Measurements from ENCODE around the gene UBD.

Gene UBD

DNA sequence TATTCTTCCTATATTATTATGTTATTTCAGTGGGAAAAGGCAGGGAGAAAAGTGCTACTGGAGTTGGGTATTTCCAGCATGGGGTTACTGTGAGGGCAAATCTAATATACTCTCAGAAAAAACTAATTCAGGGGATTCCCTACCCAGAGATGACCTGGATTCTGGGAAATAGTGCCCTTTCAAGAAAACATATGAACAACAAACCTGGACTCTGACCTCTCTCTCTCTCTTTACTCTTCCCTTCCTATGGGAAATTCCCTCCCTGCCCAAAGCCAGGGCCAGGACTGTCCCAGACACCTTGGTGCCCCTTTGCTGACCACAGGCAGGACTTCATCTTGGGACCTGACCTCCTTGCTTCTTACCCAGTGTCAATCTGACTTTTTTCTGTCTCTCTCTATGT, 1.6 kb upstream of the UBD start:
- no peak for DNase-seq (ENCODE audit: low spot score)

GRCh38 chr6:29558439-29559079, 973 bp downstream of the UBD start:
- no peak for DNase-seq (ENCODE audit: low spot score)

DNA sequence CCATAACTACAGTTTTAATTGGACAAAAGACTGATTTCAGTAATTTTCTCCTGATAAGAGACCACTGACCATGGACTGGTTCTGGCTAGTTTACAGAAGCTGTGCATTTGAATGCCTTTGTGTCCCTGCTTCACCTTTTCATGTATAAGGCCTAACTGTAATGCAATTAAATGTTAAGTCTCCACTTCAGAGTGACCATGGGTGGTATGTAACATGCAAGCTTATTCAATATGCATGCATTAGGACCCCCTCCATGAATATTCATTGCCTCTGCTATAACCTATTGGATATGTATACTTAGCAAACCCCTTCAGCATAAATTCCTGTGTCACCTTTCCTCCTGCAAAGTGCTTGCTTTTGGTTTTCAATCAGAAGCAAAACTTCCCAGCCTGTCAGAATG, 2.2 kb downstream of the UBD start:
- DNase-seq (ENCODE audit: low spot score), result no peak

DNA sequence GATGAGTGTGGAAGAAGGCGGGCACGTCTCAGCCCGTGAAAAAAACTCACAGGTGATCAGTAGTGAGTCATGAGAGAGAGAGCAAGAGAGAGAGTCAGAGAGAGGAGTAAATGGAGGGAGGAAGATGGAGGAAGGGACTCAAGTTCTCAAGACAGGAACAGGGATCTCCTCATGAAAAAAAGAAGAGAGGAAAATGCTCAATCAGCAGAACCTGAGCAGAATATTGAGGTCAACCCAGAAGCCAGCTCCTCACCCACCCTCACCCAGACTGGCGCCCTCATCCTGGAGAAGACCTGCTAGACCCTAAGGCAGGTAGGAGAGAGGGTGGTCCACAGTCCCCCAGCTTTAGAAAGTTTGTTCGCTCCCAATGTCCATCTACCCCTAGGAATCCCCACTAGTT, 4.8 kb downstream of the UBD start:
- DNase-seq (ENCODE audit: low spot score), result no peak

DNA sequence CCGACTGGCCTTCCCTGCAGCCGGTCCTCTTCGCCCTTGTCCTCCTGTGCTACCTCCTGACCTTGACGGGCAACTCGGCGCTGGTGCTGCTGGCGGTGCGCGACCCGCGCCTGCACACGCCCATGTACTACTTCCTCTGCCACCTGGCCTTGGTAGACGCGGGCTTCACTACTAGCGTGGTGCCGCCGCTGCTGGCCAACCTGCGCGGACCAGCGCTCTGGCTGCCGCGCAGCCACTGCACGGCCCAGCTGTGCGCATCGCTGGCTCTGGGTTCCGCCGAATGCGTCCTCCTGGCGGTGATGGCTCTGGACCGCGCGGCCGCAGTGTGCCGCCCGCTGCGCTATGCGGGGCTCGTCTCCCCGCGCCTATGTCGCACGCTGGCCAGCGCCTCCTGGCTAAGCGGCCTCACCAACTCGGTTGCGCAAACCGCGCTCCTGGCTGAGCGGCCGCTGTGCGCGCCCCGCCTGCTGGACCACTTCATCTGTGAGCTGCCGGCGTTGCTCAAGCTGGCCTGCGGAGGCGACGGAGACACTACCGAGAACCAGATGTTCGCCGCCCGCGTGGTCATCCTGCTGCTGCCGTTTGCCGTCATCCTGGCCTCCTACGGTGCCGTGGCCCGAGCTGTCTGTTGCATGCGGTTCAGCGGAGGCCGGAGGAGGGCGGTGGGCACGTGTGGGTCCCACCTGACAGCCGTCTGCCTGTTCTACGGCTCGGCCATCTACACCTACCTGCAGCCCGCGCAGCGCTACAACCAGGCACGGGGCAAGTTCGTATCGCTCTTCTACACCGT, 6.1 kb downstream of the UBD start:
- DNase-seq (ENCODE audit: low spot score), result peak; percentile 29

DNA sequence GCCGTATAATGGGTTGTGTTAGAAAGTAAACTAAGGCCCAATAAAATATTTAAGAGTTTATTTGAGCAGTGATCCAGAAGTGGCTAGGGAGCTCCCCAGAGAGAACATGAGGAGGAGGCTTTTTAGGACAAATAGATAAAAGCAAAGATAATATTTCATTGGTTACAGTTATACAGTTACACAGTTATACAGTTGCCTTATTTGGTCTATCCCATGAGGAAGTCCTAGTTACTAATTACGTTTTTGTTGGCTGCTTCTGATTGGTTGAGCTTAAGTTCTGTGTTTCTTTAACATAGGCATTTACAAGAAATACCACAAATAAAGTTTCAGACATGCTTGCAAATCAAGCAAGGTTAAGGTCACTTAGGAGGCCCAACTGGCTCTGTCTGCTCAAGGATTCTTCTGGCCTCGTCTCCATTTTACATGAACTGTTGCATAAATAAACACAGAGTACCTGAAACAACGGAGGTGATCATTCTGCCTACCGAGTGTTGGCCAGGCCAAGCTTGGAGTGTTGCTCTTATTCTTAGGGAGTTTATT, 7.0 kb downstream of the UBD start:
- DNase-seq (ENCODE audit: low spot score), result peak; percentile 60

- DNase-seq (ENCODE audit: low spot score), result no peak
Observed at GRCh38 chr6:29547573-29547972, 12.0 kb downstream of the UBD start.

GRCh38 chr6:29537714-29538403, 21.7 kb downstream of the UBD start:
- DNase-seq (ENCODE audit: low spot score), result no peak

- no peak for DNase-seq (ENCODE audit: low spot score)
Observed at GRCh38 chr6:29532320-29532951, 27.1 kb downstream of the UBD start.

DNA sequence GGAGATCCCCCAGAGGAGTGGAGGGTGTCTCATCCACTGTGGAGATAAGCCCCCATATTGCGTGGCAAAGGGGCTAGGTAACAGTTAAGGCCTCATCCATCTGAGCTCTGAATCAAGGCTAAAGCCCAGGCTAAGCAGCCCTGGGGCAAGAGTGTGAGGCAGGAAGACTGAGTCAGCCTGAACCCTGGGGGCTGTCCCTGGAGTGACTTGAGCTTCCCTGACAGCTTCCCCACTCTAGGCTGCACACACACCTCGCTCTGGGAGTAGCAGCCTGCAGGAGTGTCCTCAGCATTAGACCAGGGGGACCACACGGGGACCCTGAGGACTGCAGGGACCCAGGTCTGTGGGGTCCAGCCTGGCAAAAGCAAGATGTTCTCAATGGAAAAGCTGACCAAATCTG, 27.9 kb downstream of the UBD start:
- DNase-seq (ENCODE audit: low spot score), result no peak

DNA sequence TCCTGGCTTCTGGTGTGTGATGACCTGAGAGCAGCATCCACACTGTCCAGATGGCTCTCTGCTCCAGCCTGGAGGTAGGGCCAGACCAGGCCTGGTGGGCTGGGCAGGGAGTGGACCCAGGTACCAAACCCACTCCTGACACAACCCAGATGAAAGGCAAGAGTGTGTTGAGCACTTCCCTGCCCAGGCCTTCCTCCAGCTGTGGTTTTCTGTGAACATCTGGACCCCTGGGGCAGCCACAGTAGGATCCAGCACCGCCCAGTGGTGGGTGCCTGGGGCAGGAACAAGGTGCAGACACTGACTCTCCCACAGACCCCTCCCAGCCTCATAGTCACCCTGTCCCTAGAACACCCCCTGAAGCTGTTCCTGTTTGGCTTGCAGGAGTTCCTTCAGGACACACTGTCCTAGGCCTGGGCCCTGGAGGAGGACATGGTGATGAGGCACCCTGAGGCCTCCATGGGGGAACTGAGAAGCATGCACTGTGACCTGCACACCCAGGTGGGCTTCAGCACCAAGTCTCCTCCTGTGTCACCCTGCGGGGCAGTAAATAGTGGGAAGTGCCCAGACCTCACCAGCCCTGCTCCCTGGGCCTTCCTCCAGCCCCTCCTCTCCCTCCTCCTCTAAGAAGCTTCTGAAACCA, 28.7 kb downstream of the UBD start:
- no peak for DNase-seq (ENCODE audit: low spot score)

DNA sequence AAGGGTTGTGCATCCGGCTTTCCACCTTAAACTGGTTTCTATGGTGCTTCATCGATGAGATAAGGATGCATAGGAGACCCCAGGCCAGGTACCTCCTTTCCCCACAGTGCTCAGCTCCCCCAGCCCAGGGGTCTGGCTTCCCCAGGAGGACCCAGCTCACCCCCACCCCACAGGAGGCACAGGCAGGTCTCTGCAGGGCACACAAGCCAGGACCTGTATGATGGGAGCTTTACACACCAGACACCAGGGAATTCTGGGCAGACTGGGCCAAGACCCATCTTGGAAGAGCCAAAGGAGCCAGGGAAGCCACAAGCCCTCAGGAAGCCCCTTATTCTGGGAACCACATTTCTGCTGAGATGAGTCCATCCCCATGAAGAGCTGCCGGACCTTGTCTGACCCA, 29.6 kb downstream of the UBD start:
- no peak for DNase-seq (ENCODE audit: low spot score)

- no peak for DNase-seq (ENCODE audit: low spot score)
Observed at GRCh38 chr6:29528988-29529560, 30.5 kb downstream of the UBD start.

- DNase-seq (ENCODE audit: low spot score), result no peak
Observed at GRCh38 chr6:29528300-29528931, 31.1 kb downstream of the UBD start.

DNA sequence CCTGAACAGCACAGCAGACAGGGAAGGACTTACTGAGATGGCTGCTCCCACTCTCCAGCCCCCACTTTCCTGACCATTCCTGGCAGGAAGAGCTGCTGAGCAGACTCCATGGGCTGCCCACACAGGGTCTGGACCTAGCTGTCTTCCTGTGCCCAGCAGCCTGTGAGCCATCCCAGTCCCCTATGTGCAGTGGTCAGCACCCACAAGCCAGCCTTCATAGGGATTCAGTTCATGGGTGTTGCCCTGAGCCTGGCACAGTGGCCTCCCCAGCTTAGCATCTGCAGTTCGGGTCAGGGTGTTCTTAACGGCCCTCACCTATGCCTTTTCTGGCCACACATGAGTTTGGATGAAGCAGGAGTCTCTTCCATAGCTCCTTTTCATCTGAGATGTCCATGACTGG, 32.0 kb downstream of the UBD start:
- no peak for DNase-seq (ENCODE audit: low spot score)

DNA sequence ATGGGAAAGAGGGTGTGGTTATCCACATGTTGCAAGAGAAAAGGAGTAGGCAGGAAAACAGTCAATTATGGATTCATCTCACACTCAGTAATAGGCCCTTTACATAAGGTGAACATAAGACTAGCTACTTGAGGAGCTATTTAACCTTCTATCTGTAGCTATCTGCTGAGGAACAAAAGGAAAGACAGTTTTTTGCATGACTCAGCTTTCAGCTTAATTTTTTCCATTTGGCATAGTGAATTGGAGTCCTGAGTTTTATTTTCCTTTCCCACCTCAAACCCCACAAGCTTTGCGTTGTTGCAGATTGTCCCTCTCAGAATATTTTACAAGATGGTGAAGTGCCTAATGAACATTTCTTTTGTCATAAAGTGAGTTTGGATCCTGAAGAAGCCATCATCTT, 32.4 kb downstream of the UBD start:
- no peak for DNase-seq (ENCODE audit: low spot score)

- DNase-seq (ENCODE audit: low spot score), result no peak
Observed at GRCh38 chr6:29525311-29525639, 34.3 kb downstream of the UBD start.

DNA sequence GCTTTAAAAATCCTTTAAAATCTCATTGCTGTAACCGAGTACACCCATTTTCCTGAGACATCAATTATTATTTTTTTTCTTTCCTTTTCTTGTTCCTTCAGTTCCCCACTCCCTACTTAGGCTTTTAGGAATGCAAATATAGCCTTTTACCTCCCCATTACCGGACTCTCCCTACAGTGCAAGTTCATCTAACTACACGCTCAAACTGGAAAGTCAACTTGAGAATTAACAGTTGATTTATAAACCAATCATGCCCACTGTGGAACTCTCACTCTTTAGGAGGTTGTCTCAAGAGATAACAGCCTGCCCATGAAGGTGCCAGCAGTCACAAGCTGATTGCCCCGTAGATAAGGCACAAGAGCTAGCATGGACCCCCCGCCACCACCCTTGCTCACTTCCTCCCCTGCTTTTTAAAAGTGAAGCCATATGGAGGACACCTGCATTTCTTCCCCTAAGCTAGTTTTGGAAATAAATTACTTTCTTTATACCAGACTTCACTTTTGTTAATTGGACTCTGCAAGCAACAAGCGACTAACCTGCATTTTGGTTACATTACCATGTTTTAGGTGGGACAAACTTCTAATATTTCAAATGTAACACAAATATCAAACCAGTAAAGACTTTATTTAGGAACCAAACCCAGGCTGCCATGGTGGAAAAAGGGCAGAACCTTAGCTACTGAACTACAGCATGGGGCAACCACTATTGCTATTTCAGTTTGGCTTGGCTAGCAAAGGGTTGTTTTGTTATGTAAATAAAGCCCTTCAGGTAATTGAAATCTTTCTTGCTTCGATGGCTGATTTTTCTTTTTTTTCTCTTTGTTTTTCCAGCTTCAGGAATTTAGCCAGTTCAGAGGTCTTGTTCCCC, 34.9 kb downstream of the UBD start:
- no peak for DNase-seq (ENCODE audit: low spot score)

GRCh38 chr6:29524044-29524443, 35.5 kb downstream of the UBD start:
- no peak for DNase-seq (ENCODE audit: low spot score)

- DNase-seq (ENCODE audit: low spot score), result no peak
Observed at GRCh38 chr6:29522227-29522626, 37.3 kb downstream of the UBD start.
